GM12878 (cell line): ENCODE measurements around the gene STK17A. TPM values are rescaled to one million over a fixed set of nuclear protein-coding genes. Genes with fewer than 3 reads are reported as not detected.

Experiments used
- ATAC-seq: fragments of 200-7000 bp; cut with Tn5 transposase; 3 replicates; pipeline ENCODE4 v1.9.1; 2020; ENCODE audit warnings: mild to moderate bottlenecking, moderate library complexity
- BruUV-seq: library from RNA; stranded (reverse); fragments of 400-500 nt; replicated peaks from 2 replicates; lab custom pipeline; 2021; lab: Mats Ljungman, UMichigan
- CTCF ChIA-PET: fragments of 300-600 bp; sonication (Branson Sonifier 250); formaldehyde crosslinking; extraction: SDS; loops from one replicate; lab custom pipeline; 2021; ENCODE audit warnings: inconsistent platforms; lab: Yijun Ruan, JAX
- POLR2A ChIA-PET: fragments of 350-600 bp; formaldehyde crosslinking; extraction: SDS; loops from one replicate; lab custom pipeline; 2021; ENCODE audit warnings: inconsistent platforms; lab: Charles Lee
- RAD21 ChIA-PET: fragments of 300-600 bp; sonication (Branson Sonifier 250); formaldehyde crosslinking; loops from one replicate; lab custom pipeline; 2023; ENCODE audit warnings: antibody characterized with exemption; ENCODE audit not compliant: unreplicated experiment; lab: Charles Lee
- SMC1A ChIA-PET: fragments of 300-600 bp; sonication (Branson Sonifier 250); formaldehyde crosslinking; loops from one replicate; lab custom pipeline; 2023; ENCODE audit not compliant: unreplicated experiment, uncharacterized antibody; lab: Charles Lee
- DNase-seq: peaks from one replicate; pipeline ENCODE4 v3.0.0-alpha.2; 2011; ENCODE audit warnings: low read depth, low spot score
- FAIRE-seq: peaks from 3 replicates; lab custom pipeline; 2011; peaks lifted over from hg19 to GRCh38; lab: Jason Lieb, UNC
- H2AFZ ChIP-seq: 2 replicates; pipeline ENCODE4 v1.6.0; 2011; ENCODE audit warnings: low read depth, low read length, control low read depth; ENCODE audit not compliant: control insufficient read depth
- H3K27ac ChIP-seq: 2 replicates; pipeline ENCODE4 v1.5.1; 2011; ENCODE audit warnings: control low read depth; ENCODE audit not compliant: control insufficient read depth, insufficient read depth
- H3K27me3 ChIP-seq, 2 experiments: replicated peaks in 1 of 2; 2 replicates each; pipeline versions ENCODE4 v1.6.0 to v1.6.1; 2011; ENCODE audit warnings: low read length in 1 of 2; ENCODE audit not compliant: control insufficient read depth in 2 of 2, insufficient read depth in 2 of 2
- H3K36me3 ChIP-seq, 2 experiments: 2 replicates each; pipeline ENCODE4 v1.5.1; 2011; ENCODE audit warnings: low read length in 1 of 2; ENCODE audit not compliant: control insufficient read depth in 2 of 2, insufficient read depth in 2 of 2
- H3K4me1 ChIP-seq: 2 replicates; pipeline ENCODE4 v1.6.1; 2011; ENCODE audit warnings: mild to moderate bottlenecking, low read length, moderate library complexity, mixed read lengths; ENCODE audit not compliant: control insufficient read depth, insufficient read depth
- H3K4me2 ChIP-seq: 2 replicates; pipeline ENCODE4 v1.6.0; 2011; ENCODE audit warnings: control low read depth; ENCODE audit not compliant: control insufficient read depth, insufficient read depth
- H3K4me3 ChIP-seq: fragments of 200-600 bp; sonication (generic); 2 replicates; pipeline ENCODE4 v1.5.1; 2016
- H3K79me2 ChIP-seq: 2 replicates; pipeline ENCODE4 v1.6.0; 2011; ENCODE audit warnings: low read length; ENCODE audit not compliant: control insufficient read depth, insufficient read depth
- H3K9ac ChIP-seq: 2 replicates; pipeline ENCODE4 v1.8.0; 2011; ENCODE audit warnings: low read length, control low read depth, mixed read lengths; ENCODE audit not compliant: control insufficient read depth, insufficient read depth
- H3K9me3 ChIP-seq: replicated peaks from 3 replicates; pipeline ENCODE4 v1.5.1; 2011; ENCODE audit warnings: mild to moderate bottlenecking, low read length; ENCODE audit not compliant: control insufficient read depth, insufficient read depth
- H4K20me1 ChIP-seq: 2 replicates; pipeline ENCODE4 v1.6.0; 2011; ENCODE audit not compliant: control insufficient read depth, insufficient read depth
- PML ChIP-seq: IDR thresholded peaks from 2 replicates; pipeline ENCODE4 v1.6.1; 2012; ENCODE audit warnings: low read length, inconsistent platforms
- POLR2A ChIP-seq: IDR thresholded peaks from 2 replicates; pipeline ENCODE4 v1.6.1; 2011; ENCODE audit warnings: low read depth, mild to moderate bottlenecking, low read length
- POLR2AphosphoS5 ChIP-seq: IDR thresholded peaks from 2 replicates; pipeline ENCODE4 v1.6.1; 2011; ENCODE audit warnings: mild to moderate bottlenecking, low read length, inconsistent platforms
- RCOR1 ChIP-seq: conservative IDR thresholded peaks from 2 replicates; pipeline ENCODE4 v1.6.1; 2012; ENCODE audit warnings: low read depth, low read length, improper control_type of control experiment
- SREBF2 ChIP-seq: IDR thresholded peaks from 2 replicates; pipeline ENCODE4 v1.6.1; 2012; ENCODE audit warnings: mild to moderate bottlenecking, low read length
- WGBS: methylation state at CpG from one replicate; pipeline ENCODE4 v1.1.6; 2016; ENCODE audit warnings: low lambda C conversion rate; ENCODE audit not compliant: insufficient replicate concordance, insufficient coverage; ENCODE audit errors: missing lambda C conversion rate; 5-methylcytosine and 5-hydroxymethylcytosine counted together
- in situ Hi-C: fragments of 300-500 bp; cut with MboI; formaldehyde crosslinking; loops from 9 replicates; pipeline ENCODE4 v1.14.3; 2018; ENCODE audit warnings: mixed read lengths
- intact Hi-C: fragments of 100-400 bp; cut with micrococcal nuclease; formaldehyde crosslinking; loops from one replicate; pipeline ENCODE4 v1.14.2; 2022; ENCODE audit not compliant: unreplicated experiment
- polyA plus RNA-seq, 11 experiments: library from polyadenylated mRNA; depleted of rRNA in 4 of 11; unstranded in 6 of 11; stranded (reverse) in 5 of 11; fragments of >200 nt; fragmentation: Nextera tagmentation in 4 of 11; fragmentation: Illumina TruSeq in 1 of 11; extraction: Ambion mirVana in 4 of 11; extraction: Trizol in 1 of 11; gene quantifications; 1 replicate in 1 of 11; 2 replicates in 10 of 11; pipeline versions ENCODE4 v1.2.1 to v1.2.3, GENCODE V29; 2011 to 2016; ENCODE audit warnings: inconsistent platforms in 2 of 11, missing spikeins in 2 of 11, low read depth in 1 of 11
- total RNA-seq, 4 experiments: library from RNA; depleted of rRNA in 3 of 4; stranded (reverse); fragments of >200 nt in 3 of 4; fragmentation: Illumina TruSeq in 1 of 4; extraction: Trizol in 1 of 4; gene quantifications; 2 replicates each; pipeline versions ENCODE4 v1.2.1 to v1.2.3, GENCODE V29; 2013 to 2021

STK17A gene
- total and polyA plus RNA-seq, 10 of the 15 experiments (the other 5 are each of a cell fraction or from before 2014, with no cell fraction given), result 18.5 to 91.6 (median 70.8) TPM

DNA sequence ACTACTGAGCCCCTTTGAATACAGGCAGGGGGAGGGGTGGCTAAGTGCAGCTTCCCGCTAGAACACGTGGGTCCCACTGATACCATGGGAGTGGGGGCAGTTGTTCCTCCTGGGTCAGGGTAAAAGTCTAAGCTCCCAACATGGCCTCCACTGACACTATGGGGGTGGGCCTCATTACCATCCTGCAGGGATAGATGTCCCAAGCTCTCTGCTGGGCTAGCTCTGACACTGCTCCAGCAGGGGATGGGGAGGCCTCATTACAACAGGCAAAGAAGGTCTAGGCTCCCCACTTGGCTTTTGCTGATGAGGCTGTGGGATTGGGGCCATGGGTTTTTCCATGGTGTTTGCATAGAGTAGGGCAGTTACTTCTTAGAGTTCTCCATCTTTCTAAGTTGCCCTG lies 51.5 kb downstream of the STK17A start:
- intact Hi-C loops (no loop called here), in situ Hi-C loops (no loop called here)
- Histone ChIP-seq H3K27ac (no peak overlapping the region), H3K36me3 (peaks cover 11 to 43% of the 10 kb centered on the region in 2 experiments), H3K27me3 (no peaks in the 10 kb centered on the region), H3K9me3 (no peaks in the 10 kb centered on the region), H3K4me3 (no peak overlapping the region), H3K79me2 (no peaks in the 10 kb centered on the region; the same call in 1 of the 2 replicates), H3K9ac (no peak overlapping the region), H4K20me1 (no peaks in the 10 kb centered on the region), H3K4me2 (no peak overlapping the region), H2AFZ (no peak overlapping the region), H3K4me1 (peaks cover 10% of the 10 kb centered on the region; the same call in 1 of the 2 replicates)
- ChIA-PET CTCF (interaction anchor here (1.2 to 3.4 kb wide), 3 partner anchors 12 to 66 kb away, joined by 4 to 12 read pairs (median 12); partner anchors contain the start of gene STK17A), RAD21 (interaction anchor here (0.7 to 1.4 kb wide), 3 partner anchors 14 to 64 kb away, joined by 3 to 4 read pairs (median 3); no protein-coding TSS in a partner anchor), POLR2A (no interaction called here), SMC1A (interaction anchor here (0.8 to 10.9 kb wide), 4 partner anchors 10 to 65 kb away, joined by 4 to 146 read pairs (median 4); no protein-coding TSS in a partner anchor)
- TF ChIP-seq POLR2AphosphoS5, result peak; percentile 50; the same call in 1 of the 2 replicates
- peak; percentile 48; the same call in 1 of the 2 replicates for TF ChIP-seq POLR2A
- no peak for TF ChIP-seq PML
- ATAC-seq (no peak), DNase-seq (no peak), FAIRE-seq (no peak)
- WGBS, result 100% methylated on average over 2 of the region's 2 CpGs
- BruUV-seq, result no TSS peak

DNA sequence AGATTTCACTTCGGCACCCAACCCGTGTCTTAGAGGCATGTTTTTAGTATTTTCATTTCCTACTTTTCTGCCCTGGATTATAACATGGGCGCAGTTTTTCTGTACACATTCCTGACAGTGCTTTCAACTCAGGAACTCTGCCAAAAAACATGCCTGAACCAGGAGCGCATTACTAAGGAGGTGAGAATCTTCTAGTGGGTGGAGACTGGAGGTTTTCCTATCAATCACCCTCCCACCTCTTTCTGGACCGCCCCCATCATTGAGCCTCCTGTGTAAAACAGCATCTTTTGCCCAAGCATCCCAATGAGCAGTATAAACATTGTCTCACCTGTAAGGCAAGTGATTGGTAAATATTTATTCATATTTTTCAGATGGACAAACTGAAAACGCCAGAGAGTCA lies 53.2 kb downstream of the STK17A start:
- 98% methylated on average over 6 of the region's 6 CpGs for WGBS
- intact Hi-C loops, result no loop called here
- FAIRE-seq, result no peak

More for the DNA sequence above, 53.2 kb downstream of the STK17A start:
- Histone ChIP-seq H3K9ac (no peak overlapping the region), H3K36me3 (peaks cover 15 to 52% of the 10 kb centered on the region in 2 experiments), H2AFZ (no peak overlapping the region), H4K20me1 (peaks cover 3% of the 10 kb centered on the region; the same call in 1 of the 2 replicates), H3K4me1 (peaks cover 8% of the 10 kb centered on the region; the same call in 1 of the 2 replicates), H3K27ac (no peak overlapping the region), H3K79me2 (no peaks in the 10 kb centered on the region), H3K4me2 (no peak overlapping the region), H3K4me3 (no peak overlapping the region), H3K9me3 (no peaks in the 10 kb centered on the region), H3K27me3 (no peaks in the 10 kb centered on the region)
- no peak for DNase-seq
- ChIA-PET CTCF (interaction anchor here (0.9 to 3.4 kb wide), 2 partner anchors 54 to 120 kb away, joined by 3 to 12 read pairs; partner anchors contain the start of gene STK17A), RAD21 (interaction anchor here (0.9 kb wide), 1 partner anchor 53 kb away, joined by 4 read pairs; the partner anchor contains the start of gene STK17A), POLR2A (no interaction called here), SMC1A (interaction anchor here (0.9 kb wide), 1 partner anchor 54 kb away, joined by 3 read pairs; no protein-coding TSS in a partner anchor)
- in situ Hi-C loops, result no loop called here
- no TSS peak for BruUV-seq
- ATAC-seq, result no peak
- no peak for TF ChIP-seq SREBF2
- TF ChIP-seq RCOR1, result no peak
